HCT116 (cell line): ENCODE data around the gene ZNF516. TPM values are rescaled to one million over a fixed set of nuclear protein-coding genes. Genes with fewer than 3 reads are reported as not detected.

ENCODE experiments used
- ATAC-seq: fragments of 200-7000 bp; cut with Tn5 transposase; 2 replicates; pipeline ENCODE4 v1.9.1; 2020; ENCODE audit warnings: mild to moderate bottlenecking, moderate library complexity
- BruUV-seq: library from RNA; stranded (reverse); fragments of 400-500 nt; replicated peaks from 2 replicates; lab custom pipeline; 2021; lab: Mats Ljungman, UMichigan
- CTCF ChIA-PET: fragments of 300-600 bp; sonication (Branson Sonifier 250); formaldehyde crosslinking; loops from one replicate; lab custom pipeline; 2021; ENCODE audit warnings: antibody characterized with exemption; lab: Charles Lee
- POLR2A ChIA-PET: fragments of 300-600, 350-600 bp; sonication (Branson Sonifier 250); formaldehyde crosslinking; loops from one replicate; lab custom pipeline; 2021; ENCODE audit warnings: antibody characterized with exemption; lab: Charles Lee
- RAD21 ChIA-PET, 2 experiments: fragments of 300-600 bp; sonication (Branson Sonifier 250); formaldehyde crosslinking; loops; one replicate each; lab custom pipeline; 2023; ENCODE audit warnings: low total read pairs in 2 of 2; ENCODE audit not compliant: uncharacterized antibody in 2 of 2, unreplicated experiment in 2 of 2, low non-redundant PET in 1 of 2; lab: Charles Lee
- DNase-seq: peaks from one replicate; pipeline ENCODE4 v3.0.0-alpha.2; 2010; ENCODE audit warnings: low read depth, low spot score
- H2AFZ ChIP-seq: fragments of 200-600 bp; shearing (Covaris generic), sonication (generic); 2 replicates; pipeline ENCODE4 v1.6.1; 2017; ENCODE audit warnings: low read depth, mixed run types, mixed read lengths, antibody characterized with exemption, low read length; ENCODE audit not compliant: poor library complexity, severe bottlenecking
- H3K27ac ChIP-seq: 2 replicates; pipeline ENCODE4 v1.5.1; 2012; ENCODE audit warnings: low read depth, low read length
- H3K27me3 ChIP-seq: fragments of 200-600 bp; sonication (generic); 2 replicates; pipeline ENCODE4 v1.6.1; 2016; ENCODE audit warnings: mixed run types, low read length, mixed read lengths; ENCODE audit not compliant: insufficient read depth
- H3K36me3 ChIP-seq, 2 experiments: fragments of 200-500 bp in 1 of 2; fragments of 200-600 bp in 1 of 2; sonication (Bioruptor generic) in 1 of 2; sonication (generic) in 1 of 2; 2 replicates each; pipeline versions ENCODE4 v1.5.1 to v1.6.1; 2014 to 2016; ENCODE audit warnings: low read length in 2 of 2, inconsistent platforms in 1 of 2, mixed read lengths in 1 of 2, mixed run types in 1 of 2; ENCODE audit not compliant: insufficient read depth in 2 of 2, control insufficient read depth in 1 of 2
- H3K4me1 ChIP-seq, 2 experiments: fragments of 200-600 bp in 1 of 2; sonication (generic) in 1 of 2; 2 replicates each; pipeline versions ENCODE4 v1.5.1 to v1.6.1; 2012 to 2017; ENCODE audit warnings: low read length in 2 of 2, inconsistent platforms in 1 of 2, mild to moderate bottlenecking in 1 of 2, mixed read lengths in 1 of 2, mixed run types in 1 of 2, moderate library complexity in 1 of 2; ENCODE audit not compliant: insufficient read depth in 2 of 2, control insufficient read depth in 1 of 2
- H3K4me2 ChIP-seq: fragments of 200-600 bp; sonication (generic); 2 replicates; pipeline ENCODE4 v1.6.1; 2017; ENCODE audit warnings: mixed run types, low read length, mixed read lengths
- H3K4me3 ChIP-seq, 2 experiments: fragments of 200-600 bp in 1 of 2; sonication (generic) in 1 of 2; replicated peaks in 1 of 2; 2 replicates each; pipeline ENCODE4 v1.5.1; 2011 to 2016; ENCODE audit warnings: low read length in 2 of 2, control low read depth in 1 of 2, low read depth in 1 of 2, mild to moderate bottlenecking in 1 of 2, mixed read lengths in 1 of 2, mixed run types in 1 of 2
- H3K79me2 ChIP-seq: fragments of 200-600 bp; sonication (generic); 2 replicates; pipeline ENCODE4 v1.6.1; 2017; ENCODE audit warnings: mild to moderate bottlenecking, mixed run types, low read length, moderate library complexity, mixed read lengths; ENCODE audit not compliant: insufficient read depth
- H3K9ac ChIP-seq: fragments of 200-600 bp; sonication (generic); 2 replicates; pipeline ENCODE4 v1.6.1; 2016; ENCODE audit warnings: low read length, mixed read lengths
- H3K9me2 ChIP-seq: fragments of 200-600 bp; sonication (generic), shearing (Covaris generic); 2 replicates; pipeline ENCODE4 v1.6.1; 2017; ENCODE audit warnings: mixed run types, mild to moderate bottlenecking, moderate library complexity; ENCODE audit not compliant: insufficient read depth
- H3K9me3 ChIP-seq, 2 experiments: fragments of 200-500 bp in 1 of 2; fragments of 200-600 bp in 1 of 2; sonication (Bioruptor generic) in 1 of 2; sonication (generic) in 1 of 2; 2 replicates each; pipeline ENCODE4 v1.6.1; 2014 to 2017; ENCODE audit warnings: low read length in 2 of 2, mixed read lengths in 2 of 2, inconsistent platforms in 1 of 2, low read depth in 1 of 2, mild to moderate bottlenecking in 1 of 2, mixed run types in 1 of 2, moderate library complexity in 1 of 2; ENCODE audit not compliant: control insufficient read depth in 1 of 2, insufficient read depth in 1 of 2
- H4K20me1 ChIP-seq: fragments of 200-600 bp; sonication (generic), shearing (Covaris generic); 2 replicates; pipeline ENCODE4 v1.6.1; 2017; ENCODE audit warnings: mixed run types, mild to moderate bottlenecking, moderate library complexity; ENCODE audit not compliant: insufficient read depth
- ATF3 ChIP-seq: IDR thresholded peaks from 2 replicates; pipeline ENCODE4 v1.6.1; 2012
- CEBPB ChIP-seq: IDR thresholded peaks from 2 replicates; pipeline ENCODE4 v1.6.1; 2012; ENCODE audit warnings: low read depth
- FOSL1 ChIP-seq: IDR thresholded peaks from 2 replicates; pipeline ENCODE4 v1.6.1; 2012; ENCODE audit warnings: low read depth
- POLR2A ChIP-seq: IDR thresholded peaks from 2 replicates; pipeline ENCODE4 v1.7.0; 2011; ENCODE audit warnings: borderline replicate concordance; ENCODE audit not compliant: insufficient read depth, insufficient read length; ENCODE audit errors: extremely low read depth
- SP1 ChIP-seq: IDR thresholded peaks from 2 replicates; pipeline ENCODE4 v1.6.1; 2012; ENCODE audit warnings: low read depth
- TCF7L2 ChIP-seq: IDR thresholded peaks from 2 replicates; pipeline ENCODE4 v1.7.0; 2011; ENCODE audit warnings: borderline replicate concordance, inconsistent platforms; ENCODE audit not compliant: insufficient read depth, insufficient read length; ENCODE audit errors: extremely low read depth
- intact Hi-C: fragments of 100-400 bp; cut with micrococcal nuclease; formaldehyde crosslinking; loops from 2 replicates; pipeline ENCODE4 v1.10.0; 2022
- total RNA-seq: library from RNA; stranded (reverse); gene quantifications from one replicate; pipeline ENCODE4 v1.2.1, GENCODE V29; 2021; ENCODE audit not compliant: unreplicated experiment
- TF ChIP-seq, protein P1 (sequence below), 3 experiments: fragments of 200-600 bp in 1 of 3; sonication (generic) in 1 of 3; IDR thresholded peaks in 2 of 3; conservative IDR thresholded peaks in 1 of 3; 2 replicates each; pipeline ENCODE4 v1.5.1; 2012 to 2017; ENCODE audit warnings: low read depth in 2 of 3, low read length in 2 of 3, antibody characterized with exemption in 1 of 3, borderline replicate concordance in 1 of 3, control low read depth in 1 of 3, mild to moderate bottlenecking in 1 of 3, mixed read lengths in 1 of 3, mixed run types in 1 of 3, moderate library complexity in 1 of 3; ENCODE audit not compliant: insufficient read depth in 1 of 3
- TF ChIP-seq, protein P2 (sequence below): IDR thresholded peaks from 2 replicates; pipeline ENCODE4 v1.6.1; 2012

The ZNF516 gene
- total RNA-seq, 1 experiment from 2014 or later, result 32.0 TPM

DNA sequence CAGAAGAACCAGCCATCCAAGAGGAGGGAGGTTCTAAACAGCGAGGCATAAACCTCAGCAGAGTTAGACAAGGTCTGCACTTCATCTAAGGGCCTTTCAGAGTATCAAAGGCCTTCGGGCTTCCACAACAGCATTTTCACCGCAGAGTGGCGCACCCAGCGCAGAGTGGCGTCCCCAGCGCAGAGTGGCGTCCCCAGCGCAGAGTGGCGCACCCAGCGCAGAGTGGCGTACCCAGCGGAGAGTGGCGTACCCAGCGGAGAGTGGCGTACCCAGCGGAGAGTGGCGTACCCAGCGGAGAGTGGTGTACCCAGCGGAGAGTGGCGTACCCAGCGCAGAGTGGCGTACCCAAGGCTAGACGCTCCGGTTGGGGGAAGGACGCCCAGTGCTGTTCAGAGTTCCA lies 137.9 kb downstream of the ZNF516 start (continued):
- TF ChIP-seq, protein P1, sequence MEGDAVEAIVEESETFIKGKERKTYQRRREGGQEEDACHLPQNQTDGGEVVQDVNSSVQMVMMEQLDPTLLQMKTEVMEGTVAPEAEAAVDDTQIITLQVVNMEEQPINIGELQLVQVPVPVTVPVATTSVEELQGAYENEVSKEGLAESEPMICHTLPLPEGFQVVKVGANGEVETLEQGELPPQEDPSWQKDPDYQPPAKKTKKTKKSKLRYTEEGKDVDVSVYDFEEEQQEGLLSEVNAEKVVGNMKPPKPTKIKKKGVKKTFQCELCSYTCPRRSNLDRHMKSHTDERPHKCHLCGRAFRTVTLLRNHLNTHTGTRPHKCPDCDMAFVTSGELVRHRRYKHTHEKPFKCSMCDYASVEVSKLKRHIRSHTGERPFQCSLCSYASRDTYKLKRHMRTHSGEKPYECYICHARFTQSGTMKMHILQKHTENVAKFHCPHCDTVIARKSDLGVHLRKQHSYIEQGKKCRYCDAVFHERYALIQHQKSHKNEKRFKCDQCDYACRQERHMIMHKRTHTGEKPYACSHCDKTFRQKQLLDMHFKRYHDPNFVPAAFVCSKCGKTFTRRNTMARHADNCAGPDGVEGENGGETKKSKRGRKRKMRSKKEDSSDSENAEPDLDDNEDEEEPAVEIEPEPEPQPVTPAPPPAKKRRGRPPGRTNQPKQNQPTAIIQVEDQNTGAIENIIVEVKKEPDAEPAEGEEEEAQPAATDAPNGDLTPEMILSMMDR (IDR thresholded peaks at IDR 0.05 in 2 of 3, conservative IDR thresholded peaks at IDR 0.05 in 1 of 3; ENCODE audit: borderline replicate concordance in 1 of 3, insufficient read depth in 1 of 3, low read depth in 2 of 3, low read length in 2 of 3), result no peak
- no peak for TF ChIP-seq ATF3
- TF ChIP-seq, all 23 proteins: peak for 0

- no peaks in the 10 kb centered on the region for H4K20me1 ChIP-seq
- TF ChIP-seq POLR2A (no peak), CEBPB (no peak), TCF7L2 (no peak), FOSL1 (no peak), SP1 (no peak)
- TF ChIP-seq, protein P2, sequence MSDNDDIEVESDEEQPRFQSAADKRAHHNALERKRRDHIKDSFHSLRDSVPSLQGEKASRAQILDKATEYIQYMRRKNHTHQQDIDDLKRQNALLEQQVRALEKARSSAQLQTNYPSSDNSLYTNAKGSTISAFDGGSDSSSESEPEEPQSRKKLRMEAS, result no peak
- POLR2A ChIA-PET, result no interaction called here
- intact Hi-C loops, result no loop called here
- H3K27ac ChIP-seq, result no peak overlapping the region
- no peaks in the 10 kb centered on the region; a peak in 1 of 4 replicates for H3K36me3 ChIP-seq
- H3K27me3 ChIP-seq, result no peaks in the 10 kb centered on the region
- ATAC-seq (no peak), DNase-seq (no peak)
- RAD21 ChIA-PET, result no interaction called here
- H2AFZ ChIP-seq, result no peak overlapping the region
- no peak overlapping the region for H3K4me3 ChIP-seq
- CTCF ChIA-PET, result no interaction called here
- H3K9me2 ChIP-seq, result no peaks in the 10 kb centered on the region
- no peak overlapping the region for H3K9ac ChIP-seq
- H3K79me2 ChIP-seq, result no peaks in the 10 kb centered on the region
- H3K9me3 ChIP-seq, result peaks cover 0 to 5% of the 10 kb centered on the region in 2 experiments; a peak in 1 of 4 replicates
- H3K4me1 ChIP-seq, result no peaks in the 10 kb centered on the region
- no TSS peak for BruUV-seq
- no peak overlapping the region for H3K4me2 ChIP-seq
Observed at GRCh38 chr18:76356666-76357065, 138.4 kb downstream of the ZNF516 start.
